PC-9 (cell line): ENCODE results near the gene OR7A5.
"Not testable (repeated sequence)": the region's sequence is repeated elsewhere in the genome, so short reads cannot be mapped to it uniquely, and the experiment has no call there.

ENCODE experiments used
- EZH2 ChIP-seq: fragments of 200-600 bp; sonication (generic); IDR thresholded peaks from 2 replicates; pipeline ENCODE4 v1.8.0; 2017; ENCODE audit warnings: antibody characterized with exemption, low read depth
- TF ChIP-seq, protein P1 (sequence below): fragments of 200-600 bp; sonication (generic); conservative IDR thresholded peaks from 2 replicates; pipeline ENCODE4 v1.6.1; 2017; ENCODE audit warnings: mixed run types, antibody characterized with exemption, mild to moderate bottlenecking, moderate library complexity

DNA sequence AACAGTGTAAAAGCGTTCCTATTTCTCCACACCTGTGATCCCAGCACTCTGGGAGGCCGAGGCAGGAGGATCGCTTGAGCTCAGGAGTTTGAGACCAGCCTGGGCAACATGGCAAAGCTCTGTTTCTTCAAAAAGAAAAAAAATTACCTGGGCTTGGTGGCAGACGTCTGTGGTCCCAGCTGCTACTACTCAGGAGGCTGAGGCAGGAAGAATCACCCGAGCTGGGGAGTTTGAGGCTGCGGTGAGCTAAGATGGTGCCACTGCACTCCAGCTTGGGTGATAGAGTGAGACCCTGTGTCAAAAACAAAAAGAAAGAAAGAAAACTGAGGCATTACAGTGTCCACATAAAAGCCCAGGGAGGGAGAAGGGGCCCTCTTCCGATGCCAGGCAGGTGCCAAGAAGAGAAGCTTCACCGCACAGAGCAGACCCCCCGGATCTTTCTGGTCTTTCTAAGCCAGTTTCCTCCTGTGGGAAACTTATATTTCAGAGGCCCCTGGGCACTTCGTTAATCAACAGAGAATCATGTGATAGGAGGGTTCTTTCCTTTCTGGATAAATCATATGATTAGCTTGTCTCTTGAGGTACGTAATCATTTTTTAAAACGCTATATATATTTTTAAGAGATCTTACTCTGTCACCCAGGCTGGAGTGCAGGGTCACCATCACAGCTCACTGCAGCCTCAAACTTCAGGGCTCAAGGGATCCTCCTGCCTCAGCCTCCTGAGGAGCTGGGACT lies 56.7 kb downstream of the OR7A5 start, which contains the start of gene ADGRE2:
- TF ChIP-seq, protein P1, sequence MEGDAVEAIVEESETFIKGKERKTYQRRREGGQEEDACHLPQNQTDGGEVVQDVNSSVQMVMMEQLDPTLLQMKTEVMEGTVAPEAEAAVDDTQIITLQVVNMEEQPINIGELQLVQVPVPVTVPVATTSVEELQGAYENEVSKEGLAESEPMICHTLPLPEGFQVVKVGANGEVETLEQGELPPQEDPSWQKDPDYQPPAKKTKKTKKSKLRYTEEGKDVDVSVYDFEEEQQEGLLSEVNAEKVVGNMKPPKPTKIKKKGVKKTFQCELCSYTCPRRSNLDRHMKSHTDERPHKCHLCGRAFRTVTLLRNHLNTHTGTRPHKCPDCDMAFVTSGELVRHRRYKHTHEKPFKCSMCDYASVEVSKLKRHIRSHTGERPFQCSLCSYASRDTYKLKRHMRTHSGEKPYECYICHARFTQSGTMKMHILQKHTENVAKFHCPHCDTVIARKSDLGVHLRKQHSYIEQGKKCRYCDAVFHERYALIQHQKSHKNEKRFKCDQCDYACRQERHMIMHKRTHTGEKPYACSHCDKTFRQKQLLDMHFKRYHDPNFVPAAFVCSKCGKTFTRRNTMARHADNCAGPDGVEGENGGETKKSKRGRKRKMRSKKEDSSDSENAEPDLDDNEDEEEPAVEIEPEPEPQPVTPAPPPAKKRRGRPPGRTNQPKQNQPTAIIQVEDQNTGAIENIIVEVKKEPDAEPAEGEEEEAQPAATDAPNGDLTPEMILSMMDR, result not testable (repeated sequence)
- not testable (repeated sequence) for TF ChIP-seq EZH2
